HFFc6 (cell line): ENCODE results near the gene MGAT5. TPM values are rescaled to one million over a fixed set of nuclear protein-coding genes. Genes with fewer than 3 reads are reported as not detected.

Experiments used
- DNase-seq: peaks from one replicate; pipeline ENCODE4 v3.0.0-alpha.2; 2018
- H3K27ac Mint-ChIP-seq: 2 replicates; pipeline ENCODE4 v1.8.0; 2020; ENCODE audit warnings: mild to moderate bottlenecking, mixed read lengths
- H3K27me3 Mint-ChIP-seq: 2 replicates; pipeline ENCODE4 v1.8.0; 2021; ENCODE audit warnings: mild to moderate bottlenecking, moderate library complexity, mixed read lengths; ENCODE audit not compliant: insufficient read depth
- H3K36me3 Mint-ChIP-seq: 2 replicates; pipeline ENCODE4 v1.8.0; 2021; ENCODE audit warnings: low read depth, mixed read lengths
- H3K4me1 Mint-ChIP-seq: 2 replicates; pipeline ENCODE4 v1.8.0; 2020; ENCODE audit warnings: low read depth, mixed read lengths
- H3K4me3 Mint-ChIP-seq: 2 replicates; pipeline ENCODE4 v1.8.0; 2020; ENCODE audit warnings: mild to moderate bottlenecking, moderate library complexity, mixed read lengths
- H3K9me3 Mint-ChIP-seq: 2 replicates; pipeline ENCODE4 v1.8.0; 2020; ENCODE audit warnings: mild to moderate bottlenecking, mixed read lengths
- CTCF ChIP-seq: fragments of 200-600 bp; sonication (generic); IDR thresholded peaks from 2 replicates; pipeline ENCODE4 v1.5.0; 2021; ENCODE audit warnings: antibody characterized with exemption, mild to moderate bottlenecking
- total RNA-seq, 6 experiments: library from RNA; stranded (reverse); fragmentation: NEBNext Ultra II Directional; extraction: Animal tissue kit (Norgen Biotek cat#: 25700); gene quantifications; 2 replicates in 1 of 6; 3 replicates in 5 of 6; pipeline ENCODE4 v1.2.3, GENCODE V29; 2021

MGAT5 gene
- total RNA-seq, 6 experiments from 2014 or later: 104 to 129 (median 113) TPM

- peak overlapping the region; percentile 15 for H3K27ac Mint-ChIP-seq
Measured at GRCh38 chr2:134276381-134277172, 22.7 kb downstream of the MGAT5 start.

GRCh38 chr2:134277223-134277622 is 23.4 kb downstream of the MGAT5 start:
- no peak for TF ChIP-seq CTCF
- Mint-ChIP-seq H3K9me3 (no peaks in the 10 kb centered on the region), H3K27ac (no peak overlapping the region; the same call in 1 of the 2 replicates), H3K27me3 (peaks cover 1% of the 10 kb centered on the region; the same call in 1 of the 2 replicates), H3K4me1 (peaks cover 32% of the 10 kb centered on the region), H3K36me3 (peaks cover 21% of the 10 kb centered on the region), H3K4me3 (no peak overlapping the region)
- no peak for DNase-seq

More at GRCh38 chr2:134276381-134277172, 22.7 kb downstream of the MGAT5 start:
- DNase-seq: peak; percentile 29
- H3K36me3 Mint-ChIP-seq: peaks cover 25% of the 10 kb centered on the region
- no peak overlapping the region for H3K4me3 Mint-ChIP-seq
- H3K27me3 Mint-ChIP-seq: peaks cover 1% of the 10 kb centered on the region; the same call in 1 of the 2 replicates
- H3K9me3 Mint-ChIP-seq: no peaks in the 10 kb centered on the region
- no peak for TF ChIP-seq CTCF
- H3K4me1 Mint-ChIP-seq: peaks cover 37% of the 10 kb centered on the region

DNA sequence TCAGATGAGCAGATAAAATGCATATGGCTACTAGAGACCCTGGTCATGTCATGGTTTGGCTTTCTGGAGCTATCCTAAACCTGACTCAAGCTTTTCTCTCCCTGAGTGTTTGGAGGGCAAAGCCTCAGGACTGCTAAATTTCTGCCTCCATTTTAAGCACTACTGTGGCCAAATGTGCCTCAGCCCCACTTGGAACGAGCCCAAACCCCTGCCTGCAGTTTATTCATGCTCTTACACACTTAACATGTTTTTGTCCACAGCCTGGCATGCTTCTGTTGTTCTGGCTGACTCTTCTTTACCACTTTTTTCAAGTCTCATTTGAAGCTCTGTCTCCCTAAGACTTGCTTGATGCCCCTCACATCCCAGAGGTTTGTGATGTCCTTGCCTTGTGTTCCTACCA is 24.7 kb downstream of the MGAT5 start:
- H3K36me3 Mint-ChIP-seq: peaks cover 17% of the 10 kb centered on the region
- peaks cover 1% of the 10 kb centered on the region; the same call in 1 of the 2 replicates for H3K27me3 Mint-ChIP-seq
- no peak overlapping the region for H3K27ac Mint-ChIP-seq
- DNase-seq: no peak
- no peak for TF ChIP-seq CTCF
- H3K4me3 Mint-ChIP-seq: no peak overlapping the region
- H3K4me1 Mint-ChIP-seq: peaks cover 33% of the 10 kb centered on the region
- H3K9me3 Mint-ChIP-seq: no peaks in the 10 kb centered on the region

DNA sequence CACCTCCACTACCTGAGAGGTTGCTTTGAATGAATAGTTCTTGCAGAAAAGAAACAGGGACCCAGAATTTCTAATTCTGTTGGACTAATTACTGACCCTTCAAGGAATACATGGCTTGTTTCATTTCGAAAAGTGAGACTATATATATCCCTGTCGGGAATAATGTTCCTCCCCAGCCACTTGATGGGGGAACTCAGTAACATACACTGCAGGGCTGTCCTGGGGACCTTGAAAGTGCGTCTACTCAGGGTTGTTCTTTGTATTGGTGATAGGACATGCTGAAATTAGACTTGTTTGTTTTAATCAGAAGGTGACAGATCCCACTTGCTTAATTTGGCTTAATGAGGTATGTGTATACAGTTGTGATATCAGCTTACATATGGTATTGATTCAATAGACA is 25.5 kb downstream of the MGAT5 start:
- Mint-ChIP-seq H3K27ac (no peak overlapping the region), H3K9me3 (no peaks in the 10 kb centered on the region), H3K4me3 (no peak overlapping the region), H3K27me3 (peaks cover 2% of the 10 kb centered on the region; the same call in 1 of the 2 replicates), H3K4me1 (peaks cover 41% of the 10 kb centered on the region), H3K36me3 (peaks cover 17% of the 10 kb centered on the region)
- DNase-seq: no peak
- TF ChIP-seq CTCF: no peak

DNA sequence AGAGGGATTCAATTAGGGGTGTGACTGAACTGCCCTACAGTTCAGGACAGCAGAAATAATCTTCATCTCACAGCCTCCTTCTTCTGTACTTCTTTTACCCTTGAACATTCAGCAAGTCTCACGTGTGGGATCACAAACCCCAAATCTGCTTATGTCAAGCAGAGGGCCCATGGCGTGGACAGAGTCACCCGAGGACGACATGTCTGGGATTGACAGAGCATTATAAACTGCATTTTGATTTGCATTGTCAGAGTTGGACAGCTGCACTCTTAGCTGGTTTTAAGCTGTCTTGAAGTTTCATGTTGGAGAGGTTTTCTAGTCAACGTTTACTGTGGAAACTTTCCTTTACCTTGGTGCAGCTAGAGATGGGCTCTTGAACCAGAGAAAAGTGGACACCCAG is 26.4 kb downstream of the MGAT5 start:
- TF ChIP-seq CTCF: no peak
- Mint-ChIP-seq H3K36me3 (peaks cover 17% of the 10 kb centered on the region), H3K27me3 (peaks cover 1% of the 10 kb centered on the region; the same call in 1 of the 2 replicates), H3K4me1 (peaks cover 46% of the 10 kb centered on the region), H3K9me3 (no peaks in the 10 kb centered on the region), H3K27ac (no peak overlapping the region), H3K4me3 (no peak overlapping the region)
- DNase-seq: no peak
